NCI-H1694 treated with DMSO at 0.1 percent for 48 hours (cell line): ENCODE results near the gene TMEM151B.

Source experiments
- DNase-seq: peaks from one replicate; lab custom pipeline; 2025; lab: John Stamatoyannopoulos, UW

TMEM151B gene

GRCh38 chr6:44250718-44251123 lies 19.5 kb upstream of the TMEM151B start:
- no peak for DNase-seq

- no peak for DNase-seq
Measured at GRCh38 chr6:44251576-44252524, 18.4 kb upstream of the TMEM151B start.

- DNase-seq: no peak
Measured at GRCh38 chr6:44253307-44254101, 16.7 kb upstream of the TMEM151B start.

- DNase-seq: no peak
Measured at GRCh38 chr6:44254191-44255104, 15.8 kb upstream of the TMEM151B start.

GRCh38 chr6:44255105-44255808 lies 15.0 kb upstream of the TMEM151B start:
- no peak for DNase-seq

GRCh38 chr6:44255871-44256774 lies 14.1 kb upstream of the TMEM151B start:
- DNase-seq: no peak

- DNase-seq: no peak
Measured at GRCh38 chr6:44256775-44257024, 13.6 kb upstream of the TMEM151B start.

GRCh38 chr6:44257025-44257752 lies 13.1 kb upstream of the TMEM151B start, which contains the start of gene SLC35B2:
Gene SLC35B2, minus strand, starts transcription at chr6:44257528. Its CDS starts 118 bp downstream, at chr6:44257410.
- DNase-seq: peak; percentile 32

- DNase-seq: no peak
Measured at GRCh38 chr6:44257753-44258324, 12.4 kb upstream of the TMEM151B start.

GRCh38 chr6:44258325-44258863 lies 11.9 kb upstream of the TMEM151B start:
- no peak for DNase-seq

- no peak for DNase-seq
Measured at GRCh38 chr6:44258921-44259320, 11.3 kb upstream of the TMEM151B start.

GRCh38 chr6:44260011-44260410 lies 10.2 kb upstream of the TMEM151B start:
- DNase-seq: no peak

GRCh38 chr6:44260451-44261297 lies 9.6 kb upstream of the TMEM151B start:
- DNase-seq: no peak

GRCh38 chr6:44261581-44261980 lies 8.7 kb upstream of the TMEM151B start:
- DNase-seq: no peak

- DNase-seq: no peak
Measured at GRCh38 chr6:44262467-44263353, 7.5 kb upstream of the TMEM151B start.

- no peak for DNase-seq
Measured at GRCh38 chr6:44263354-44264100, 6.7 kb upstream of the TMEM151B start.
